Limb (tissue), 2 donors: ENCODE data around the gene SPINT1.

Experiments
- DNase-seq, 2 donors: peaks; one replicate each; pipeline ENCODE4 v3.0.0-alpha.2; 2016; ENCODE audit errors: extremely low spot score in 2 of 2

Gene SPINT1

DNA sequence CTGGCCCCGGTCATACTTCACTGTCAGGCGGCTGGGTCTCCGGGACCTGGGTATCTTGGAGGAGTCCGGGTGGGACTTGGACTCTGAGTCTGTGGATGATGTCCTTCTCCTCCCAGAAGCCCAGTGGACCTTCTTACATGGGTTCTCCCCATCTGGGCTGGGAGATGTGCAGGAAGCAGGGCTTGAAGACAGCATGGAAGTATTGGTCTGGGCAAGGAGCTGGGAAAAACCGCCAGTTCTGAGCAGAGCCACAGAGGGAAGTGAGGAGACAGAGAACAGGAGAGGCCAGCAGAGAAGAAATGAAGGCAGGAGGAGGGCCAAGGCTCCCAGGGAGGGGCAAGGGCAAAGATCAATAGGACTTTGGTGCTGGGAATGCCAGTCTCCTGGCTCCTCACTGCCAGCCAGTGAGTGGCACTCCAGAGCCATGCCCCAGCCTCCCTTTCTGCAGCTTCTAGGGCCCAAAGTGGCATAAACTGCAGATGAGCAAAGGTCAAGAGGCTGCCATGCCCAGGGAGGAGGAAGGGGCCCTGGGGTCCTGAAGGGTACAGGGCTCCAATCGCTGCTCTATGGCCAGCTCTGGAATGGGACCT is 15.3 kb upstream of the SPINT1 start, which contains the start of gene PPP1R14D:
Gene PPP1R14D (minus strand): TSS at position 262 of the 590 bp plus-strand sequence. CDS start 67 bp downstream, at position 195.
- no peak for DNase-seq

DNA sequence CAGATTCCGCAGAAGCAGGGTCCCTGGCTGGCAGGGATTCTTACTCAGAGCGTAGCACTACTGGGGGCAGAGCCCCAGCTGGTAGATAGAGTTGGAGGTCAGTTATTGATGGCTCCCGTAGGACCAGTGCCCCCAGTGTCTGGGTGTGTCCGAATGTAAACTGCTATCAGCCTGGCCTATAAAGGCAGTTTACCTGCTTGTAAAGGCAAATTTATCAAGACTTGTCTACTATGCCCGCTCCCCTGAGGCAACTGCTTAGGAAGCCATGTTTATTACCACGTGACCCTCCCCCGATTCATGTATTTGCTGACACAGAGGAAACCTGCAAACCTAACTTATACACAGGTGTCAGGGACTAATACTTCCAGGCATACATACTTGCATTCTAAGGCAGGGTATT is 14.7 kb upstream of the SPINT1 start:
- no peak for DNase-seq

DNA sequence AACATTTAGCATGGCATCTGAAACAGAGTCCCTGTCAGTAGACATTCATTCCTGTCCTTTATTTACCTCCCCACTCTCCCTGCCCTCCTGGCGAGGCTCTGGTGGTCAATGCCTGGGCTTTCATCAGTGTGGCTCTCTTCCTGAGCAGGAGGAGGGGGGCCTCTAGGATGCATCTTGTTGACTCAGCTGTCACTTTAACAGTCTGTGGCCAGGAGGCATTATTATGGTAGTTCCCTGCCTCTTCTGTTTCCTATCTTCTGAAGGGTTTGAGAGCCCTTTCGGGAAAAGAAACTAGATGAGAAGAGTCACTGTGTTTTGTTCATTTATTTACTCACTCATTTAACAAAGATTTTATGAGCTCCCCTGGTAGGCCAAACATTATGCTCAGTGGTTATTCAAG is 13.0 kb upstream of the SPINT1 start:
- DNase-seq: no peak

DNA sequence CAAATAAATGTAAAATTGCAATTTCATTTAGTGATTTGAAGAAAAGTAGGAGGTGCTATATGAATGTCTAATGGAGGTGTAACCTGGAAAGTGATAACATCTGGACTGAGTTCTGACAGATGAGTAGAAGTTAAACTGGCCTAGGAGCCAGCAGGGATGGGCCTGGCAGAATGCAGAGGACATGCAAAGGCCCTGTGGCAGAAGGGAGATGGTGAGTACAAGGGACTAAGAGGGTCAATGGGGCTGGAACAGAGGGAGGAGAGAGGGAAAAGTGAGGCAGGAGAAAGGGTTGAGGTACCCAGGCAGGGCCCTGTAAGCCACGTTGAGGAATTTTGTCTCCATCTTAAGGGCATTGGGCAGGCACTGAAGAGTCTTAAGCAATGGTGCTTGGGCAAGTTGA is 12.0 kb upstream of the SPINT1 start:
- no peak for DNase-seq

DNA sequence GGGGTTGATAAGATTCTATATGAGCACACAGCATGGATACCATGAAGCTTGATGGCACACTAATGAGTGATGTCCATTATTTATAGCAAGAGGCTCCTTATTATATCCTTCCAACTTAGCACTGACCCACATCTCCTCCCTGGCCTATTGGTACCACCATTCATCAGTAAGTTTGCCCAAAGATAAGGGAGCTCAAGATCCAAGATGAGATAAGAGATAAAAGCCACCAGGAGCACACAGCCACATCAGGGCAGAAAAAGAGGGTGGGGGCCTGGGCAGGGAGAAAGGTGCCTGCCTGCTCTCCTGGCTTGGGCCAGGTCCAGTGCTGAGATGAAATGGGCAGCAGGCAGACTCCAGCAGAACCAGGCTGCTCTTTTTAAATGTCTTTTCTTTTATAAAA is 10.9 kb upstream of the SPINT1 start:
- DNase-seq: no peak

DNA sequence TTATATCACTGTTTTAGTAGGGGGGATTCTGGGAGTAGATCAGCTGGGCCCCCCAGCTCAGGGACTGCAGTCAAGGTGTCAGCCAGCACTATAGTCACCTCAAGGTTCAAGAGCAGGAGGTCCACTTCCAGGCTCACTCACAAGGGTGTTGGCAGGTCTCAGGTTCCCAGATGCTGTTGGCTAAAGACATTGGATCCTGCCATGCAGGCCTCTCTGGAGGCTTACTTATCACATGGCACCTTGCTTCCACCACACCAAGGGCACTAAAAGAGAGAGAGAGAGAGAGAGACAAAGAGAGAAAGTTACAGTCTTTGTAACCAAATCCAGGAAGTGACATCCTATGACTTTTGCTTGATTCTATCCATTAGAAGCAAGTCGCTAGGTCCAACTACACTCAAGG is 7.8 kb upstream of the SPINT1 start:
- DNase-seq: no peak

DNA sequence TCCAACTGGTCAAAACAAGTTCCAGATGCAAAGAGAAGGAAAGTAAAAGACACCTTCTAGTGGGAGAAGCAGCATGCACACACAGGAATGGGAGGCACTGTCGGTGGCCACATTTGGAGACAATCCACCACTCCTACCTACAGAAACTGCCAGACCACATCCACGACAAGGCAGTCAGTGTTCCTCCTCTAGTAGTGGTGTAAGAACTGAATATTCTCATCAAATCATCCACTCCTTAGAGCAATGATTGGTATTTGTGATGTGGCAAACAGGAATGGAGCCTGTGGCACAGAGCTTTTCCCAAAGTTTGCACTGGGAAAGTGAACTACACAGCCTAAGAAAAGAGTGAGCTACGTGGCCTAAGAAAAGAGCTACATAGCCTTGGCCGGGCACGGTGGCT is 5.1 kb upstream of the SPINT1 start:
- DNase-seq: no peak

DNA sequence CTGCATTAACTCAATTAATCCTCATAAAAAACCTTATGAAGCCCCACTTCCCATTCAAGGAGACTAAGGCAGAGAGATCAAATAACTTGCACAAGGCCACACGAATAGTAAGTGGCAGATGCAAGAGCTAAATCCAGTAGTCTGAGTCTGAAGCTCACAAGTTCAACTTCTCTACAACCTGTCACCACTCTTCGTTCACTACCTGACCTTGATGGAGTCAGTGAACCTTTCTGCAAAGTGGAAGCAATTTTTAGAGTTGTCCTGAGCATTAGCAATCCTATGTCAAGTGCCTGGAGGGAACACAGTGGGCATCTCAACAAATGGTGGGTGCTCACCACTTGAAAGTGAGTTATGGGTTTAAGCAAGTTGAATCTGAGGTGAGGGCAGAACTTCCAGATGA is 2.1 kb upstream of the SPINT1 start:
- no peak for DNase-seq

DNA sequence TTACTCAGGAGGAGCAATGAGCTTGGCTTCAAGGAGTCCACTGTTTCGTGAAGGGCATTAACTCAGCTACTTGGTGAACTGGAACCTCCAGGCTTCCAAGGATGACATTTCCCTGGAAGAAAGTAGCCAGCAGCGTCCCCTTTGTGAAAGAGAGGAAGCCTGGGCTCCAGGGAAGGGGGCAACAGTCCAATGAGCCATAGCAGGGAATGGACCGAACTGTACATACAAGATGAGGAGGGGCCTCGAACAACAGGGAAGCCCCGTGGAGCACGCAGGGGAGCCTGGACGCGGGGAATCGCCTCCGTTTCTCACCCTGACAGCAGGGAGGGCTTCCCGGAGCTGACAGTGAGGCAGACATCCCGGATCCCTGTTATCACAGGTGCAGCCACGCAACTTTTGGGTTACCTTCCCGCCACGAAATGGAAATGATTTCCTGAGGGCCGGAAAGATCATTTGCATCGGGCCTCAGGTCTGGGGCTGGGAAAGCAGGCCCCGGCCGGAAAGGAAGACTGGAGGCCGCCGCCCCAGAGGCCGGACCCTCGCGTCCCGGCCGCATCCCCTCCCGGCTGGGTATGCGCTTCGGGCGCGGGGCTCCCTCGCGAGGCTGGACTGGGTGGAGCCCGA is 475 bp upstream of the SPINT1 start:
- DNase-seq: no peak

DNA sequence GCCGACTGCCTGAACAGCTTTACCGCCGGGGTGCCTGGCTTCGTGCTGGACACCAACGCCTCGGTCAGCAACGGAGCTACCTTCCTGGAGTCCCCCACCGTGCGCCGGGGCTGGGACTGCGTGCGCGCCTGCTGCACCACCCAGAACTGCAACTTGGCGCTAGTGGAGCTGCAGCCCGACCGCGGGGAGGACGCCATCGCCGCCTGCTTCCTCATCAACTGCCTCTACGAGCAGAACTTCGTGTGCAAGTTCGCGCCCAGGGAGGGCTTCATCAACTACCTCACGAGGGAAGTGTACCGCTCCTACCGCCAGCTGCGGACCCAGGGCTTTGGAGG is 815 bp downstream of the SPINT1 start:
- peak in 1 of 2 donors; percentile 58 for DNase-seq

DNA sequence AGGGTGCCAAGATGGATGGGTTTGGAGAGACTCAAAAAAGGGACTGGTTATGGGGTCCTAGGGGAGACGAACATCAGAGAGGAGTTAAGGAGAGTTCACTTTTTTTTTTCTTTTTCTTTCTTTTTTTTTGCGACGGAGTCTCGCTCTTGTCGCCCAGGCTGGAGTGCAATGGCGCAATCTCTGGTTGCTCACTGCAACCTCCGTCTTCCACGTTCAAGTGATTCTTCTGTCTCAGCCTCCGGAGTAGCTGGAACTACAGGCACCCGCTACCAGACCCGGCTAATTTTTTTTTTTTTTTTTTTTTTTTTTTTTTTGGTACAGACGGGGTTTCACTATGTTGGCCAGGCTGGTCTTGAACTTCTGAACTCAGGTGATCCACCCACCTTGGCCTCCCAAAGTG is 1.2 kb downstream of the SPINT1 start:
- no peak for DNase-seq

DNA sequence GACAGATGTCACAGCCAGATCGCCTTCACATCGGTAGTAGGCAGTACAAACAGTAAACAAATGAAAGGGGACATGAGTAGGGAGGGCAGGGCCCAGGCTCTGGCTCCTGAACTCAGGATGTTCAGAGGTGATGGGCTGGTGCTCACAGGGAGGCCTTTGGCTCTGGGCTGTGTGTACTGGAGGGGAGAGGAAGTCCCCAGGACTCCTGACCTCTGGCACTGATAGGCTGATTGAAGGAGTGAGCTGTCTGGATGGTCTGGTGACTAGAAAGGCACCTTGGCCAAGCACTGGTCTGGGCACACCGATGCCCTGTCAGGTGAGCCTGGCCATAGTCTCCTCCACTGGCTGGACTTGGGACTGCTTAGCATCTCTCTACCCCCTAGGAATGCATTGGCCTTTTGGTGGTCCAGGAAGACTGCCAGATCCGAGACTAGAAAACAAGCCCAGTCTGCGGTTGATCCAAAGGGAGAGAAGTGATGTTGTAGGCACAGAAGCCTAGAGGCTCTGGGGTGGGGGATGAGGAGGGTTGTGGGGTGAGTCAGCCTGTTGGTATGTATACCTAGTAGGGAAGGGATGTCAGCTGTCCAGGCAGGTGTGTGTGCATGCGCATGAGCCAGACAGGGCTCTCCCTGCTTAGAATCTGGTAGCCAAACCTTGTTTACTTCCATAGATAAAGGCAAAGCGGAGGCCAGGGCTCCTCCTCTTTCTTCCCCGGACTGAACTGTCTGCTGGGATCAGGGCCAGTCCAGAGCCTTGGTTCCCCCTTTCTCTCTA is 1.9 kb downstream of the SPINT1 start:
- DNase-seq: no peak

DNA sequence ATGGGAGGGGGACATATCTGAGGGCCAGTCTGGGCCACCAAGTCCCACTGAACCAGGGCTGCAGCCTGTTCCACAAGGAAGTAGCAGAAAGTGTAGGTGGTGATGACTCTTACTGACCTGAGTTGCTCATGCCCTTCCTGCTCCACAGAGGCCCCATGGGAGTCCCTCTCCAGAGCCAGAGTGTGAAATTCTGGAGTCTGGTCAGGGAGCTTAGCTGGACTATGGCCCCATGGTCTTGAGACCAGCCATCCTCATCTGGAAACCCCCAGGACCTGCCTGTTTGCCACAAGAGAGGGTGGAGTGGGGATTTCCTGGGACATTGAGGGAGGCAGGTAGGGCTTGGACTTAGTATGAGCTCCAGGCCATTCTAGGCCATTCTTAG is 3.0 kb downstream of the SPINT1 start:
- no peak for DNase-seq

DNA sequence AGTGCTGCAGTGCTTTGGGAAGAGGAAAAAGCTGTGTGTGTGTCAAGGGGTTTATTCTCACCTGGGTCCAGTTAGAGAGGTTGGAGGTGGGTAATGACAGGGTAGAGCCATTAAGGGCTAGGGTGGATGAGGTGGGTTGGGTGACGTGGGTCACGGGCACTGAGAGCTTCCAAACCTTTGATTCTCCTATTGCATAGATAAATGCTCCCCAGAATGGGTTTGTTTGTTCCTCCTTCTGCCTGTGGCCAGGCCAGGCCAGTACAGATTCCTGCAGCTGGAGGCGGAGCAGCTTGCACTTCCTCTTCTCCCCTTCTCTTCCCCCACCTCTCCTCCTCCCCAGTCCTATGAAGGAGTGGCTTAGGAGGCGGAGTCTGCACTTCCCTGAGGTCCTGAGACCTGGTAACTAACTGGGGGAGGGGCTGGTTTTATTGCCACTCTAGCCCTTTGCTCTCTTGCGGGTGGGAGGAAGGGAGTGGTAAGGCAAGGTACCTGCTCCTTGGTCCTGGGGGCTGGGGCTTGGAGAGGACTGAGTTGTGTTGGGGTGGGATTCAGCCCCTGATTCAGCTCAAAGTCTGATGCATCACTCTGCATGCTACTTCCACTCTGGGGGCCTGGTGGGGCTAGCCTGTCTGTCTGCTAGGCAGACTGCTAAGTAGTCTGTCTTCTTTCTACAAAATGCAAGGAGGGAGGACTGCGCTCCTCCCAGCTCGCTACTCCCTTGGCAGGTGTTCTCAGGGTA is 3.5 kb downstream of the SPINT1 start:
- no peak for DNase-seq

DNA sequence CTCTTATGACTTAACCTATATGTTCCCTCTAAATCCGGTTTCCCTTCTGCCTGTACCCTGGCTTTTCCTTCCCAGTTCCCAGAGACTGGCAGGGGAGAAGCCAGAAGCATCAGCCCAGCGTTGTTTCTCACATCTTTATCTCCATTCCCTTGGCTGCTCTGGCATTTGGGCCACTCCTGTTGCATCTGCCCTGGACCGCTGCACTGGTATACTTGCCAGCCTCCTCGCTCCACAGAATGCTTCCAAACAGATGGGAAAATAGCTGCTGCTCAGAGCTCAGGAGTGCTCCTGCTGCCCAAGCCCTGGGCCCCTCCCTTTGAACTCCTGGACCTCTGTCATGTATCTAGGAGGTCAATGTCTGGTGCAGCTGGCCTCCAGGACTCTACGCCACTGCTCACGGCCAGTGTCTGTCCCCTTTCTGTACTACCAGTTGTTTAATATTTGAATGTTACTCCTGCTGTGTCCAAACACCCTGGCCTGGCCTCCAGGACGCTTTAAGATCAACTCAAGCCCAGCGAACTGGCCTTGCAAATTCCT is 6.8 kb downstream of the SPINT1 start:
- DNase-seq: no peak

DNA sequence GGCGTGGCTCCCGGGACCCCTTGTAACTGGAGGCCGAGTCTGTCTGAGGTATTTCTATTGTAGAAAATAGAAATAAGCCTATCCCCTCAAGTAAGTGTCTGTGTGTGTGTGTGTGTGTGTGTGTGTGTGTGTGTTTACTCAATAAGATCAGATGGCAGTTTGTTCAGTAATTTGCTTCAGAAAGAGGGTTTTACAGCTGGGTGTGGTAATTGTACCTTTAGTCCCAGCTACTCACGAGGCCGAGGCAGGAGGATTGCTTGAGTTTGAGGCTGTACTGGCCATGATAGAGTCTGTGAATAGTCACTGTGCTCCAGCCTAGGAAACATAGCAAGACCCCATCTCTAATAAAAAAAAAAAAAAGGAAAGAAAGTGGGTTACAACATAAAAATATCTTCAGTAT is 8.7 kb downstream of the SPINT1 start:
- no peak for DNase-seq

DNA sequence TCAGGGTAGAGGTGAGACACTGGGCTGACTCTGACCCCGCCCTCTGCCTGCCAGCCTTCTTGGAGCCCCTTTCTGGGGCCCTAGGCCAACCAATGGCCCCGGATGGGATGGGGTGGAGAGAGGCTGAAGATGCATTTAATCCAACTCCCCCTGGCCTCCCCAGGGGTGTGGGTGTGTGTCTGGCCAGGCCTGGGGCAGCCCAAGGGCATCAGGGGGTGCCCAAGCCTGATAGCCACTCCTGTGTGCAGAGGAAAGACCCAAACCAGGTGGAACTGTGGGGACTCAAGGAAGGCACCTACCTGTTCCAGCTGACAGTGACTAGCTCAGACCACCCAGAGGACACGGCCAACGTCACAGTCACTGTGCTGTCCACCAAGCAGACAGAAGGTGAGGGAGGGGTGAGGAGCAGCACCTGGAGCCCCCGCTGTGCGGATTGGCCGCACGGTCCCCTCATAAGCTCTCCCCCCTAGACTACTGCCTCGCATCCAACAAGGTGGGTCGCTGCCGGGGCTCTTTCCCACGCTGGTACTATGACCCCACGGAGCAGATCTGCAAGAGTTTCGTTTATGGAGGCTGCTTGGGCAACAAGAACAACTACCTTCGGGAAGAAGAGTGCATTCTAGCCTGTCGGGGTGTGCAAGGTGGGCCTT is 9.5 kb downstream of the SPINT1 start:
- DNase-seq: peak in 1 of 2 donors; percentile 20

DNA sequence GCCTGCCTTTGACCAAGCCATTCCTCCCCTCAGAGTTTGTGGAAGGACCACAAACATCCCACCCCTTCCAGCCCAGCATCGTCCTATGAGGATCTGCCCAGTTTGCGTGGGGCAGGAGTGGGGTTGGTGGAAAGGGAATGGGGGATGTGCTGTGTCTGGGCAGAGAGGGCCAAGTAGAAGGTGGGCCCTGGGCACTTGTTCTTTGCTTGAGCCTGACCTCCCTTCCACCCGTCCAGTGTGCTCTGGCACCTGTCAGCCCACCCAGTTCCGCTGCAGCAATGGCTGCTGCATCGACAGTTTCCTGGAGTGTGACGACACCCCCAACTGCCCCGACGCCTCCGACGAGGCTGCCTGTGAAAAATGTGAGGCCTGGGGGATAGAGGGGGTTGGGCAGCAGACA is 10.3 kb downstream of the SPINT1 start:
- no peak for DNase-seq

DNA sequence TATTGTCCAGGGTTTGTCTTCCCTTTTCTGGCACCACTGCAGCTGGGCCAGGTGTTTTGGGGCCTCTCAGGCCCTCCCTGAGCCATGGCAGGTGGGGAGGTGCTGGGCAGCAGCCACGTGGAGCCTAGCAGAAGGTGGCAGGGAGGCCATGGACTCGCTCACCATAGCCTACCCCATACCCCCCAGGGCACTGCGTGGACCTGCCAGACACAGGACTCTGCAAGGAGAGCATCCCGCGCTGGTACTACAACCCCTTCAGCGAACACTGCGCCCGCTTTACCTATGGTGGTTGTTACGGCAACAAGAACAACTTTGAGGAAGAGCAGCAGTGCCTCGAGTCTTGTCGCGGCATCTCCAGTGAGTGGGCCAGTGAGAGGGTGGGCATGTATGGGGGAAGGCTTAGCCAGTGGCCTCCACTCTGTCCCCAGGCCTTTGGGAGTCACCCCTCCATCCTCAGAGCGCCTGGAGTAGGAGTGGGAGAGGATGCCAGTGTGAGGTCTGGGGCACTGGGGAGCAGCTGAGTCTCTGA is 11.9 kb downstream of the SPINT1 start:
- DNase-seq: peak in 1 of 2 donors; percentile 16

DNA sequence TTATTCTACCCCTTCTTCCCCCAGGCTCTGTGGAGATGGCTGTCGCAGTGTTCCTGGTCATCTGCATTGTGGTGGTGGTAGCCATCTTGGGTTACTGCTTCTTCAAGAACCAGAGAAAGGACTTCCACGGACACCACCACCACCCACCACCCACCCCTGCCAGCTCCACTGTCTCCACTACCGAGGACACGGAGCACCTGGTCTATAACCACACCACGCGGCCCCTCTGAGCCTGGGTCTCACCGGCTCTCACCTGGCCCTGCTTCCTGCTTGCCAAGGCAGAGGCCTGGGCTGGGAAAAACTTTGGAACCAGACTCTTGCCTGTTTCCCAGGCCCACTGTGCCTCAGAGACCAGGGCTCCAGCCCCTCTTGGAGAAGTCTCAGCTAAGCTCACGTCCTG is 12.9 kb downstream of the SPINT1 start:
- DNase-seq: peak in 1 of 2 donors; percentile 24
